Mesodermal cell (in vitro differentiated cells): ENCODE measurements around the gene MOB2. TPM values are rescaled to one million over a fixed set of nuclear protein-coding genes. Genes with fewer than 3 reads are reported as not detected.

ENCODE experiments used
- H3K27ac ChIP-seq: 2 replicates; pipeline ENCODE4 v1.7.0; 2013; ENCODE audit warnings: mild to moderate bottlenecking, low read depth, low read length, moderate library complexity; ENCODE audit not compliant: severe bottlenecking
- H3K36me3 ChIP-seq: 2 replicates; pipeline ENCODE4 v1.7.1; 2013; ENCODE audit warnings: mild to moderate bottlenecking, low read length, moderate library complexity; ENCODE audit not compliant: control insufficient read depth, insufficient read depth
- H3K4me1 ChIP-seq: one replicate; pipeline ENCODE4 v1.7.1; 2013; ENCODE audit warnings: mild to moderate bottlenecking, low read length; ENCODE audit not compliant: insufficient read depth, control insufficient read depth, poor library complexity, severe bottlenecking
- H3K4me3 ChIP-seq: 2 replicates; pipeline ENCODE4 v1.7.0; 2013; ENCODE audit warnings: low read length, control low read depth, mild to moderate bottlenecking; ENCODE audit not compliant: insufficient read depth, poor library complexity, severe bottlenecking; ENCODE audit errors: extremely low read depth
- H3K9me3 ChIP-seq: 2 replicates; pipeline ENCODE4 v1.7.1; 2013; ENCODE audit warnings: mild to moderate bottlenecking, low read length, moderate library complexity; ENCODE audit not compliant: control insufficient read depth
- WGBS, 2 experiments: methylation state at CpG; one replicate each; pipeline ENCODE4 v1.1.5; 2013; ENCODE audit warnings: missing lambda C conversion rate in 2 of 2; ENCODE audit not compliant: insufficient coverage in 2 of 2; 5-methylcytosine and 5-hydroxymethylcytosine counted together
- polyA plus RNA-seq, 2 experiments: library from polyadenylated mRNA; stranded (reverse); fragments of 50-300 nt; gene quantifications; one replicate each; pipeline ENCODE4 v1.2.3, GENCODE V29; 2013

The MOB2 gene
- polyA plus RNA-seq (2013, experiment 1 of 2) = 23.5 TPM
- polyA plus RNA-seq (2013, experiment 2 of 2) = 19.2 TPM

- Histone ChIP-seq H3K36me3 (peaks cover under 1% of the 10 kb centered on the region), H3K27ac (no peak within 1 kb of the TSS), H3K4me1 (no peaks in the 10 kb centered on the region), H3K4me3 (no peak within 1 kb of the TSS), H3K9me3 (no peaks in the 10 kb centered on the region)
- WGBS, 2 experiments = 89 to 90% methylated on average over 28 to 29 of the region's 31 CpGs
Measured at GRCh38 chr11:1486054-1486825, at the start of gene MOB2. Gene MOB2, minus strand, starts transcription at chr11:1486779. Its CDS starts 223 bp downstream, at chr11:1486556.

GRCh38 chr11:1534682-1535081, 48.1 kb upstream of the MOB2 start:
- peaks cover 7% of the 10 kb centered on the region for H3K4me1 ChIP-seq
- H3K27ac ChIP-seq = no peak overlapping the region
- H3K36me3 ChIP-seq = peaks cover 19% of the 10 kb centered on the region
- no peak overlapping the region for H3K4me3 ChIP-seq
- WGBS, 2 experiments = 91 to 99% methylated on average over 13 to 14 of the region's 14 CpGs
- no peaks in the 10 kb centered on the region for H3K9me3 ChIP-seq

- H3K36me3 ChIP-seq = peaks cover 19% of the 10 kb centered on the region
- 93 to 94% methylated on average over 5 to 6 of the region's 7 CpGs for WGBS, 2 experiments
- H3K9me3 ChIP-seq = no peaks in the 10 kb centered on the region
- H3K4me1 ChIP-seq = peaks cover 7% of the 10 kb centered on the region
- no peak overlapping the region for H3K27ac ChIP-seq
- no peak overlapping the region for H3K4me3 ChIP-seq
Measured at GRCh38 chr11:1534171-1534570, 47.6 kb upstream of the MOB2 start.

- 89 to 92% methylated on average over 9 to 10 of the region's 10 CpGs for WGBS, 2 experiments
- H3K9me3 ChIP-seq = no peaks in the 10 kb centered on the region
- H3K36me3 ChIP-seq = peaks cover 21% of the 10 kb centered on the region
- H3K4me3 ChIP-seq = no peak overlapping the region
- H3K4me1 ChIP-seq = peaks cover 7% of the 10 kb centered on the region
- H3K27ac ChIP-seq = no peak overlapping the region
Measured at GRCh38 chr11:1533342-1533725, 46.8 kb upstream of the MOB2 start.

- WGBS, 2 experiments = 87 to 91% methylated on average over 11 to 18 of the region's 20 CpGs
- no peak overlapping the region for H3K27ac ChIP-seq
Measured at GRCh38 chr11:1532606-1533341, 46.2 kb upstream of the MOB2 start.

GRCh38 chr11:1532014-1532586, 45.5 kb upstream of the MOB2 start:
- H3K4me3 ChIP-seq = no peak overlapping the region
- peaks cover 21% of the 10 kb centered on the region for H3K36me3 ChIP-seq
- no peak overlapping the region for H3K27ac ChIP-seq
- no peaks in the 10 kb centered on the region for H3K9me3 ChIP-seq
- whole genome bisulfite sequencing, 2 experiments = 96 to 97% methylated on average over 17 of the region's 17 CpGs
- peaks cover 7% of the 10 kb centered on the region for H3K4me1 ChIP-seq

More at GRCh38 chr11:1532606-1533341, 46.2 kb upstream of the MOB2 start:
- Histone ChIP-seq H3K9me3 (no peaks in the 10 kb centered on the region), H3K4me1 (peaks cover 7% of the 10 kb centered on the region), H3K4me3 (no peak overlapping the region), H3K36me3 (peaks cover 21% of the 10 kb centered on the region)

- no peaks in the 10 kb centered on the region for H3K9me3 ChIP-seq
- no peak overlapping the region for H3K4me3 ChIP-seq
- 91 to 98% methylated on average over 9 to 10 of the region's 12 CpGs for WGBS, 2 experiments
- peaks cover 19% of the 10 kb centered on the region for H3K36me3 ChIP-seq
- H3K4me1 ChIP-seq = peaks cover 7% of the 10 kb centered on the region
- no peak overlapping the region for H3K27ac ChIP-seq
Measured at GRCh38 chr11:1531449-1532013, 45.0 kb upstream of the MOB2 start.

- H3K9me3 ChIP-seq = no peaks in the 10 kb centered on the region
- peaks cover 12% of the 10 kb centered on the region for H3K36me3 ChIP-seq
- H3K4me1 ChIP-seq = peaks cover 7% of the 10 kb centered on the region
- H3K27ac ChIP-seq = no peak overlapping the region
- 97% methylated on average over 17 to 19 of the region's 19 CpGs for WGBS, 2 experiments
- no peak overlapping the region for H3K4me3 ChIP-seq
Measured at GRCh38 chr11:1530686-1531448, 44.3 kb upstream of the MOB2 start.

GRCh38 chr11:1529774-1530173, 43.2 kb upstream of the MOB2 start:
- Histone ChIP-seq H3K36me3 (peaks cover 4% of the 10 kb centered on the region), H3K27ac (no peak overlapping the region), H3K9me3 (no peaks in the 10 kb centered on the region), H3K4me1 (peaks cover 5% of the 10 kb centered on the region), H3K4me3 (no peak overlapping the region)
- WGBS, 2 experiments = 85% methylated on average over 3 of the region's 5 CpGs

- Histone ChIP-seq H3K4me3 (no peak overlapping the region), H3K4me1 (peaks cover 5% of the 10 kb centered on the region), H3K9me3 (no peaks in the 10 kb centered on the region), H3K36me3 (peaks cover 2% of the 10 kb centered on the region), H3K27ac (no peak overlapping the region)
- 94 to 96% methylated on average over 15 to 16 of the region's 17 CpGs for WGBS, 2 experiments
Measured at GRCh38 chr11:1529286-1529685, 42.7 kb upstream of the MOB2 start.
